ENCODE measurements around the gene DOCK3. TPM values are rescaled to one million over a fixed set of nuclear protein-coding genes. Genes with fewer than 3 reads are reported as not detected.

Gene DOCK3
- polyA plus RNA-seq, 1 donor from 2014 or later = 15.6 TPM

DNA sequence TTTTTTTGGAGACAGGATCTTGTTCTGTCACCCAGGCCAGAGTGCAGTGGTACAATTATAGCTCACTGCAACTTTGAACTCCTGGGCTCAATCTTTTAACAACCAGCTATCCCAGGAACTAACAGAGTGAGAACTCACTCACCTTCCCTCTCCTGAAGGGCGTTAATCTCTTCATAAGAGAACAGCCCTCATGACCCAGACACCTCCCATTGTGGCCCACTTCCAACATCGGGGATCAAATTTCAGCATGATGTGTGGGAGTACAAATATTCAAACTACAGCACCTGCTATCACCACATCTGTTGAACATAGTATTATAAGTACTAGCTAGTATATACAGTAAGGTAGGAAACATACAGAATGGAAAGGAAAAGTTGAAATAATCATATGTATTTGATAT, 132.5 kb downstream of the DOCK3 start:
- H3K9me3 ChIP-seq (ENCODE audit: low read length) = no peaks in the 10 kb centered on the region
- no peaks in the 10 kb centered on the region for H3K79me2 ChIP-seq (replicated peaks; ENCODE audit: insufficient read depth, low read length)
- no peaks in the 10 kb centered on the region for H3K9me2 ChIP-seq (ENCODE audit: insufficient read depth, low read length)
- H3K27ac ChIP-seq (ENCODE audit: low read length) = no peak overlapping the region
- no peaks in the 10 kb centered on the region for H3K36me3 ChIP-seq (ENCODE audit: insufficient read depth, low read length)
- no peak overlapping the region for H3K4me2 ChIP-seq (ENCODE audit: low read length)
- no peaks in the 10 kb centered on the region for H3K27me3 ChIP-seq (ENCODE audit: insufficient read depth, low read depth, low read length)
- H2AFZ ChIP-seq (ENCODE audit: low read depth, low read length) = no peak overlapping the region
- no peaks in the 10 kb centered on the region for H3F3A ChIP-seq (ENCODE audit: insufficient read depth, low read length, poor library complexity, severe bottlenecking)
- TF ChIP-seq RAD21 (conservative IDR thresholded peaks at IDR 0.05) = no peak
- no peak for TF ChIP-seq MXI1 (conservative IDR thresholded peaks at IDR 0.05; ENCODE audit: poor library complexity, severe bottlenecking)
- TF ChIP-seq, protein P1, sequence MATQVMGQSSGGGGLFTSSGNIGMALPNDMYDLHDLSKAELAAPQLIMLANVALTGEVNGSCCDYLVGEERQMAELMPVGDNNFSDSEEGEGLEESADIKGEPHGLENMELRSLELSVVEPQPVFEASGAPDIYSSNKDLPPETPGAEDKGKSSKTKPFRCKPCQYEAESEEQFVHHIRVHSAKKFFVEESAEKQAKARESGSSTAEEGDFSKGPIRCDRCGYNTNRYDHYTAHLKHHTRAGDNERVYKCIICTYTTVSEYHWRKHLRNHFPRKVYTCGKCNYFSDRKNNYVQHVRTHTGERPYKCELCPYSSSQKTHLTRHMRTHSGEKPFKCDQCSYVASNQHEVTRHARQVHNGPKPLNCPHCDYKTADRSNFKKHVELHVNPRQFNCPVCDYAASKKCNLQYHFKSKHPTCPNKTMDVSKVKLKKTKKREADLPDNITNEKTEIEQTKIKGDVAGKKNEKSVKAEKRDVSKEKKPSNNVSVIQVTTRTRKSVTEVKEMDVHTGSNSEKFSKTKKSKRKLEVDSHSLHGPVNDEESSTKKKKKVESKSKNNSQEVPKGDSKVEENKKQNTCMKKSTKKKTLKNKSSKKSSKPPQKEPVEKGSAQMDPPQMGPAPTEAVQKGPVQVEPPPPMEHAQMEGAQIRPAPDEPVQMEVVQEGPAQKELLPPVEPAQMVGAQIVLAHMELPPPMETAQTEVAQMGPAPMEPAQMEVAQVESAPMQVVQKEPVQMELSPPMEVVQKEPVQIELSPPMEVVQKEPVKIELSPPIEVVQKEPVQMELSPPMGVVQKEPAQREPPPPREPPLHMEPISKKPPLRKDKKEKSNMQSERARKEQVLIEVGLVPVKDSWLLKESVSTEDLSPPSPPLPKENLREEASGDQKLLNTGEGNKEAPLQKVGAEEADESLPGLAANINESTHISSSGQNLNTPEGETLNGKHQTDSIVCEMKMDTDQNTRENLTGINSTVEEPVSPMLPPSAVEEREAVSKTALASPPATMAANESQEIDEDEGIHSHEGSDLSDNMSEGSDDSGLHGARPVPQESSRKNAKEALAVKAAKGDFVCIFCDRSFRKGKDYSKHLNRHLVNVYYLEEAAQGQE (IDR thresholded peaks at IDR 0.05; ENCODE audit: borderline replicate concordance) = no peak
- no peak for TF ChIP-seq SMC3 (conservative IDR thresholded peaks at IDR 0.05; ENCODE audit: poor library complexity)
- no peak for TF ChIP-seq POLR2AphosphoS5 (IDR thresholded peaks at IDR 0.05)
- no peak overlapping the region for H3K4me3 ChIP-seq (ENCODE audit: low read length)
- H4K20me1 ChIP-seq (ENCODE audit: insufficient read depth) = no peaks in the 10 kb centered on the region
- no peak overlapping the region for H3K9ac ChIP-seq (ENCODE audit: low read length)

DNA sequence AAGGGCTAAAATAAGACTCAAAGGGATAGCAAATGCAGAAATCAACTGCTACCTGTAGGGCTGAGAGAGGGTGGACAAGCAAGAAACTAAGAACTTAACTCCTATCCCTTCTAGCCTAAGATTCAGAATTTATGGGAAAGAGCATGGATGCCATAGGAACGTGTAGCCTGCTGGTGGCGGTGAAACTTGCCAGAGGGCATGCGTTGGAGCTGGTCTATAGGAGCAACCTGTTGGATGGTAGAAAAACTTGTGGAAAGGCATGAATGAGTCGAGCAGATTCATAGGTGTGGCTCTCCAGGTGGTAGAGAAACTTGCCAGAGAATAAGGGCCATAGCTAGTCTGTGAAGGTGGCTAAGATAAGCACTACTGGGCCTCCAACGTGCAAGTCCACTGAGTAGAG, 137.2 kb downstream of the DOCK3 start:
- Histone ChIP-seq H3K9me2 (ENCODE audit: insufficient read depth, low read length) (no peaks in the 10 kb centered on the region), H3K9me3 (ENCODE audit: low read length) (no peaks in the 10 kb centered on the region), H3K27me3 (ENCODE audit: insufficient read depth, low read depth, low read length) (no peaks in the 10 kb centered on the region), H2AFZ (ENCODE audit: low read depth, low read length) (no peak overlapping the region), H4K20me1 (ENCODE audit: insufficient read depth) (no peaks in the 10 kb centered on the region), H3K79me2 (replicated peaks; ENCODE audit: insufficient read depth, low read length) (no peaks in the 10 kb centered on the region), H3K36me3 (ENCODE audit: insufficient read depth, low read length) (no peaks in the 10 kb centered on the region), H3K4me2 (ENCODE audit: low read length) (no peak overlapping the region), H3K9ac (ENCODE audit: low read length) (no peak overlapping the region), H3F3A (ENCODE audit: insufficient read depth, low read length, poor library complexity, severe bottlenecking) (no peaks in the 10 kb centered on the region), H3K4me3 (ENCODE audit: low read length) (no peak overlapping the region), H3K27ac (ENCODE audit: low read length) (no peak overlapping the region)
- TF ChIP-seq, protein P2, sequence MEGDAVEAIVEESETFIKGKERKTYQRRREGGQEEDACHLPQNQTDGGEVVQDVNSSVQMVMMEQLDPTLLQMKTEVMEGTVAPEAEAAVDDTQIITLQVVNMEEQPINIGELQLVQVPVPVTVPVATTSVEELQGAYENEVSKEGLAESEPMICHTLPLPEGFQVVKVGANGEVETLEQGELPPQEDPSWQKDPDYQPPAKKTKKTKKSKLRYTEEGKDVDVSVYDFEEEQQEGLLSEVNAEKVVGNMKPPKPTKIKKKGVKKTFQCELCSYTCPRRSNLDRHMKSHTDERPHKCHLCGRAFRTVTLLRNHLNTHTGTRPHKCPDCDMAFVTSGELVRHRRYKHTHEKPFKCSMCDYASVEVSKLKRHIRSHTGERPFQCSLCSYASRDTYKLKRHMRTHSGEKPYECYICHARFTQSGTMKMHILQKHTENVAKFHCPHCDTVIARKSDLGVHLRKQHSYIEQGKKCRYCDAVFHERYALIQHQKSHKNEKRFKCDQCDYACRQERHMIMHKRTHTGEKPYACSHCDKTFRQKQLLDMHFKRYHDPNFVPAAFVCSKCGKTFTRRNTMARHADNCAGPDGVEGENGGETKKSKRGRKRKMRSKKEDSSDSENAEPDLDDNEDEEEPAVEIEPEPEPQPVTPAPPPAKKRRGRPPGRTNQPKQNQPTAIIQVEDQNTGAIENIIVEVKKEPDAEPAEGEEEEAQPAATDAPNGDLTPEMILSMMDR (IDR thresholded peaks at IDR 0.05; ENCODE audit: poor library complexity, severe bottlenecking) = no peak
- TF ChIP-seq EZH2 (IDR thresholded peaks at IDR 0.05; ENCODE audit: borderline replicate concordance, insufficient read depth, low read length, poor library complexity, severe bottlenecking) (no peak), SMC3 (conservative IDR thresholded peaks at IDR 0.05; ENCODE audit: poor library complexity) (no peak), RAD21 (conservative IDR thresholded peaks at IDR 0.05) (no peak), MXI1 (conservative IDR thresholded peaks at IDR 0.05; ENCODE audit: poor library complexity, severe bottlenecking) (no peak), EP300 (conservative IDR thresholded peaks at IDR 0.05; ENCODE audit: poor library complexity, severe bottlenecking) (no peak), TAF1 (IDR thresholded peaks at IDR 0.05; ENCODE audit: low read depth) (no peak), POLR2AphosphoS5 (IDR thresholded peaks at IDR 0.05) (no peak)
- TF ChIP-seq, protein P1 (IDR thresholded peaks at IDR 0.05; ENCODE audit: borderline replicate concordance) = no peak

All from neural cell (in vitro differentiated cells).